ENCODE results near the gene NAIF1. TPM values are rescaled to one million over a fixed set of nuclear protein-coding genes. Genes with fewer than 3 reads are reported as not detected.

Gene NAIF1
- total and polyA plus RNA-seq, 2 experiments from 2014 or later: 4.9 to 5.5 TPM

- no peak for TF ChIP-seq EZH2phosphoT487 (IDR thresholded peaks at IDR 0.05; ENCODE audit: unreplicated experiment)
- TF ChIP-seq POLR2AphosphoS5 (IDR thresholded peaks at IDR 0.05; ENCODE audit: low read depth): no peak
- TF ChIP-seq ZNF114 (CRISPR knock-in tag; IDR thresholded peaks at IDR 0.05): no peak
- TF ChIP-seq JUNB (IDR thresholded peaks at IDR 0.05; ENCODE audit: unreplicated experiment): no peak
- no peak for TF ChIP-seq CREB1 (CRISPR knock-in tag; IDR thresholded peaks at IDR 0.05; ENCODE audit: low read depth)
- no peak for TF ChIP-seq NANOG (IDR thresholded peaks at IDR 0.05; ENCODE audit: borderline replicate concordance)
- no peak for TF ChIP-seq CTCF (conservative IDR thresholded peaks at IDR 0.05; ENCODE audit: low read depth in 2 of 2)
Observed at GRCh38 chr9:128091571-128091970, 24.5 kb upstream of the NAIF1 start (continued).

- DNase-seq (ENCODE audit: low spot score) (peak; percentile 94), ATAC-seq (peak; percentile 96)
- Histone ChIP-seq H3K27me3 (ENCODE audit: insufficient read depth) (no peaks in the 10 kb centered on the region), H3K27ac (ENCODE audit: low read depth) (peak overlapping the region; percentile 46), H3K36me3 (ENCODE audit: insufficient read depth) (no peaks in the 10 kb centered on the region; the same call in 1 of the 2 replicates), H3K79me2 (replicated peaks; ENCODE audit: insufficient read depth) (peaks cover 57% of the 10 kb centered on the region), H3F3A (replicated peaks; ENCODE audit: low read depth) (peaks cover 9% of the 10 kb centered on the region; the same call in 1 of the 2 replicates), H2AFZ (no peak overlapping the region), H3K4me1 (ENCODE audit: insufficient read depth) (no peaks in the 10 kb centered on the region; the same call in 1 of the 2 replicates), H3K9me2 (ENCODE audit: insufficient read depth) (no peaks in the 10 kb centered on the region), H3K4me3 (no peak overlapping the region), H4K20me1 (replicated peaks; ENCODE audit: insufficient read depth) (peaks cover 3% of the 10 kb centered on the region), H3K4me2 (0 out of 2 replicates have a peak overlapping the region, but pooled peaks have one; percentile 42)
- Mint-ChIP-seq H3K27me3 (ENCODE audit: insufficient read depth, low read depth, poor library complexity) (peaks cover 7% of the 10 kb centered on the region), H3K4me1 (peaks cover 22% of the 10 kb centered on the region), H3K27ac (peak overlapping the region; percentile 82), H3K36me3 (ENCODE audit: low read depth) (no peaks in the 10 kb centered on the region), H3K4me3 (peak overlapping the region; percentile 39), H3K9me3 (no peaks in the 10 kb centered on the region)
- TF ChIP-seq NANOG (IDR thresholded peaks at IDR 0.05; ENCODE audit: borderline replicate concordance) (no peak), CREB1 (CRISPR knock-in tag; IDR thresholded peaks at IDR 0.05; ENCODE audit: low read depth) (peak; percentile 35; the same call in 1 of the 2 replicates)
Observed at GRCh38 chr9:128091144-128091543, 24.0 kb upstream of the NAIF1 start.

- H3K27ac Mint-ChIP-seq: no peak overlapping the region
- peaks cover 59% of the 10 kb centered on the region for H3K79me2 ChIP-seq (replicated peaks; ENCODE audit: insufficient read depth)
- no peaks in the 10 kb centered on the region for H3K9me2 ChIP-seq (ENCODE audit: insufficient read depth)
- peaks cover 6% of the 10 kb centered on the region for H4K20me1 ChIP-seq (replicated peaks; ENCODE audit: insufficient read depth)
- H3K4me1 ChIP-seq (ENCODE audit: insufficient read depth): no peaks in the 10 kb centered on the region; the same call in 1 of the 2 replicates
- peaks cover 18% of the 10 kb centered on the region for H3K4me1 Mint-ChIP-seq
- no peaks in the 10 kb centered on the region for H3K9me3 Mint-ChIP-seq
- ATAC-seq (no peak), DNase-seq (ENCODE audit: low spot score) (no peak)
- H3K27ac ChIP-seq (ENCODE audit: low read depth): peak overlapping the region; percentile 50; the same call in 1 of the 2 replicates
- no peak overlapping the region for H3K4me3 ChIP-seq
- H3K4me3 Mint-ChIP-seq: no peak overlapping the region
- no peak overlapping the region for H3K4me2 ChIP-seq
- peaks cover 6% of the 10 kb centered on the region; the same call in 2 of the 3 replicates for H3K36me3 Mint-ChIP-seq (ENCODE audit: low read depth)
- no peaks in the 10 kb centered on the region; the same call in 1 of the 2 replicates for H3K36me3 ChIP-seq (ENCODE audit: insufficient read depth)
- no peak overlapping the region for H2AFZ ChIP-seq
- peaks cover 5% of the 10 kb centered on the region; the same call in 1 of the 2 replicates for H3F3A ChIP-seq (replicated peaks; ENCODE audit: low read depth)
- H3K27me3 ChIP-seq (ENCODE audit: insufficient read depth): no peaks in the 10 kb centered on the region
- peaks cover 7% of the 10 kb centered on the region for H3K27me3 Mint-ChIP-seq (ENCODE audit: insufficient read depth, low read depth, poor library complexity)
- no peak for TF ChIP-seq ETS1 (IDR thresholded peaks at IDR 0.05)
- TF ChIP-seq STAT1 (IDR thresholded peaks at IDR 0.05; ENCODE audit: unreplicated experiment): no peak
- TF ChIP-seq ZNF331 (CRISPR knock-in tag; IDR thresholded peaks at IDR 0.05; ENCODE audit: low read depth): no peak
- TF ChIP-seq ZNF462 (CRISPR knock-in tag; IDR thresholded peaks at IDR 0.05): no peak
- no peak for TF ChIP-seq POLR2AphosphoS5 (IDR thresholded peaks at IDR 0.05; ENCODE audit: low read depth)
- TF ChIP-seq EZH2 (IDR thresholded peaks at IDR 0.05; ENCODE audit: low read depth, unreplicated experiment): no peak
Observed at GRCh38 chr9:128089299-128089698, 22.2 kb upstream of the NAIF1 start.

All from GM23338 (cell line).